Keratinocyte (primary cell): ENCODE measurements around the gene NBPF6. TPM values are rescaled to one million over a fixed set of nuclear protein-coding genes. Genes with fewer than 3 reads are reported as not detected.
"Not testable (repeated sequence)": the region's sequence is repeated elsewhere in the genome, so short reads cannot be mapped to it uniquely, and the experiment has no call there.

Experiments used
- DNase-seq: peaks from one replicate; pipeline ENCODE4 v3.0.0-alpha.2; 2011; ENCODE audit warnings: low read depth, missing footprints, low spot score
- FAIRE-seq: peaks from 2 replicates; lab custom pipeline; 2011; peaks lifted over from hg19 to GRCh38; lab: Jason Lieb, UNC
- H2AFZ ChIP-seq: 2 replicates; pipeline ENCODE4 v1.6.0; 2012; ENCODE audit warnings: low read length, control low read depth, inconsistent platforms; ENCODE audit not compliant: control insufficient read depth
- H3K27ac ChIP-seq: 2 replicates; pipeline ENCODE4 v1.5.1; 2011; ENCODE audit warnings: low read length; ENCODE audit not compliant: control insufficient read depth, insufficient read depth
- H3K27me3 ChIP-seq: 3 replicates; pipeline ENCODE4 v1.6.0; 2011; ENCODE audit warnings: low read length; ENCODE audit not compliant: control insufficient read depth, insufficient read depth; ENCODE audit errors: extremely low read depth
- H3K36me3 ChIP-seq, 2 experiments: 2 replicates in 1 of 2; 3 replicates in 1 of 2; pipeline ENCODE4 v1.5.1; 2011; ENCODE audit warnings: low read length in 2 of 2, mild to moderate bottlenecking in 1 of 2; ENCODE audit not compliant: control insufficient read depth in 2 of 2, insufficient read depth in 2 of 2; ENCODE audit errors: extremely low read depth in 1 of 2
- H3K4me1 ChIP-seq: 3 replicates; pipeline ENCODE4 v1.5.1; 2011; ENCODE audit warnings: low read length; ENCODE audit not compliant: control insufficient read depth, insufficient read depth; ENCODE audit errors: extremely low read depth
- H3K4me2 ChIP-seq: 3 replicates; pipeline ENCODE4 v1.6.0; 2011; ENCODE audit warnings: low read depth, low read length; ENCODE audit not compliant: control insufficient read depth, insufficient read depth; ENCODE audit errors: extremely low read depth
- H3K4me3 ChIP-seq, 3 experiments: fragments of 200-600 bp in 1 of 3; sonication (generic) in 1 of 3; 2 replicates in 2 of 3; 3 replicates in 1 of 3; pipeline ENCODE4 v1.5.1; 2011 to 2016; ENCODE audit warnings: low read length in 3 of 3, mild to moderate bottlenecking in 3 of 3, control low read depth in 2 of 3, inconsistent platforms in 1 of 3, low read depth in 1 of 3, mixed read lengths in 1 of 3, mixed run types in 1 of 3, moderate library complexity in 1 of 3; ENCODE audit not compliant: control insufficient read depth in 2 of 3, insufficient read depth in 2 of 3; ENCODE audit errors: extremely low read depth in 1 of 3
- H3K79me2 ChIP-seq: 2 replicates; pipeline ENCODE4 v1.6.0; 2012; ENCODE audit warnings: low read length; ENCODE audit not compliant: control insufficient read depth, insufficient read depth
- H3K9ac ChIP-seq: 3 replicates; pipeline ENCODE4 v1.6.0; 2011; ENCODE audit warnings: low read length; ENCODE audit not compliant: control insufficient read depth, insufficient read depth; ENCODE audit errors: extremely low read depth
- H3K9me1 ChIP-seq: 3 replicates; pipeline ENCODE4 v1.6.0; 2011; ENCODE audit warnings: low read length; ENCODE audit not compliant: control insufficient read depth, insufficient read depth; ENCODE audit errors: extremely low read depth
- H3K9me3 ChIP-seq: 2 replicates; pipeline ENCODE4 v1.5.1; 2012; ENCODE audit warnings: low read depth, low read length; ENCODE audit not compliant: control insufficient read depth
- H4K20me1 ChIP-seq: 3 replicates; pipeline ENCODE4 v1.6.0; 2011; ENCODE audit warnings: low read length; ENCODE audit not compliant: control insufficient read depth, insufficient read depth; ENCODE audit errors: extremely low read depth
- EZH2 ChIP-seq: IDR thresholded peaks from one replicate; pipeline ENCODE4 v1.6.1; 2012; ENCODE audit warnings: inconsistent platforms, mild to moderate bottlenecking, low read length, moderate library complexity
- dilution Hi-C: fragments of 300-500 bp; cut with MboI; formaldehyde crosslinking; loops from one replicate; pipeline ENCODE4 v1.7.0; 2020; ENCODE audit warnings: low sequenced_read_pairs; ENCODE audit not compliant: extremely low pct_ligation_motif_present
- polyA plus RNA-seq, 5 experiments: library from polyadenylated mRNA; depleted of rRNA in 3 of 5; stranded (reverse) in 3 of 5; stranded (forward) in 1 of 5; unstranded in 1 of 5; fragments of >200 nt; gene quantifications; 1 replicate in 1 of 5; 2 replicates in 3 of 5; 3 replicates in 1 of 5; pipeline versions ENCODE4 v1.2.1 to v1.2.3, GENCODE V29; 2011 to 2012; ENCODE audit warnings: missing spikeins in 2 of 5, low read depth in 1 of 5, low replicate concordance in 1 of 5
- TF ChIP-seq, protein P1 (sequence below), 3 experiments: IDR thresholded peaks in 1 of 3; conservative IDR thresholded peaks in 1 of 3; optimal IDR thresholded peaks in 1 of 3; 2 replicates in 2 of 3; 3 replicates in 1 of 3; pipeline versions ENCODE3 to v1.5.1; 2011; ENCODE audit warnings: low read length in 3 of 3, mild to moderate bottlenecking in 3 of 3, moderate library complexity in 2 of 3, control low read depth in 1 of 3, inconsistent platforms in 1 of 3; ENCODE audit not compliant: insufficient read depth in 2 of 3; ENCODE audit errors: extremely low read depth in 1 of 3

NBPF6 gene
- polyA plus RNA-seq, 1 donor (not counting 4 experiments of a cell fraction or from before 2014, with no cell fraction given): not detected

DNA sequence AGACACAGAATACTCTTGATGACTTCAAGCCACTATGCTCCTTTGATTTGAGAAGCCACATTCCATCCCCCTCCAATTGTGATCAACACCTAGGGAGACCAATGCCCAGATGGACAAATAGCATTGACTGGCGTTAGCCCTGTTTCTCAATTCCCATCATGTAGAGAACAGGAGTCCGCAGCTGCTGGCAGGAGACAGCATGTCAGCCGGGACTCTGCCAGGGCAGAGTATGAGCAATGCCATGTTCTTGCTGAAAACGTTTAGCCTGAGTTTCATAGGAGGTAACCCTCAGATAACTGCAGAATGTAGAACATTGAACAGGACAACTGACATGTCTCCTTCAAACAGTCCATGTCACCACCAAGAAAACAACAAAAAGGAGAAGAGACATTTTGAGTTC, 20.6 kb downstream of the NBPF6 start:
- DNase-seq, dilution Hi-C loops, H3K9ac ChIP-seq, H3K27ac ChIP-seq, H3K79me2 ChIP-seq, H3K4me3 ChIP-seq, H3K9me1 ChIP-seq, H2AFZ ChIP-seq, H3K4me1 ChIP-seq, H3K9me3 ChIP-seq, H3K36me3 ChIP-seq, H3K4me2 ChIP-seq, FAIRE-seq, H4K20me1 ChIP-seq, H3K27me3 ChIP-seq: not testable (repeated sequence)

DNA sequence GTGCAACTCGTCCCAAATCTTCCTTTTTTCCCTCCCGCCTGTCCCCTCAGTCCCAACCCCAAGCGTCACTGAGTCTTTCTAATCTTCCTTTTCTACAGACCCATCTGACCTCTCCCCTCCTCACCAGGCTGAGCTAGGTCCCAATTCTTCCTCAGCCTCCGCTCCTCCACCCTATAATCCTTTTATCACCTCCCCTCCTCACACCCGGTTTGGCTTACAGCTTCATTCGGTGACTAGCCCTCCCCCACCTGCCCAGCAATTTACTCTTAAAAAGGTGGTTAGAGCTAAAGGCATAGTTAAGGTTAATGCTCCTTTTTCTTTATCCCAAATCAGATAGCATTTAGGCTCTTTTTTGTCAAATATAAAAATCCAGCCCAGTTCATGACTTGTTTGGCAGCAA, 24.4 kb downstream of the NBPF6 start:
- H3K4me2 ChIP-seq, H3K9ac ChIP-seq, DNase-seq, H4K20me1 ChIP-seq, H3K79me2 ChIP-seq, FAIRE-seq, H3K27ac ChIP-seq, H3K9me1 ChIP-seq, H2AFZ ChIP-seq, H3K4me3 ChIP-seq, H3K4me1 ChIP-seq, H3K36me3 ChIP-seq, H3K9me3 ChIP-seq, dilution Hi-C loops, H3K27me3 ChIP-seq: not testable (repeated sequence)

DNA sequence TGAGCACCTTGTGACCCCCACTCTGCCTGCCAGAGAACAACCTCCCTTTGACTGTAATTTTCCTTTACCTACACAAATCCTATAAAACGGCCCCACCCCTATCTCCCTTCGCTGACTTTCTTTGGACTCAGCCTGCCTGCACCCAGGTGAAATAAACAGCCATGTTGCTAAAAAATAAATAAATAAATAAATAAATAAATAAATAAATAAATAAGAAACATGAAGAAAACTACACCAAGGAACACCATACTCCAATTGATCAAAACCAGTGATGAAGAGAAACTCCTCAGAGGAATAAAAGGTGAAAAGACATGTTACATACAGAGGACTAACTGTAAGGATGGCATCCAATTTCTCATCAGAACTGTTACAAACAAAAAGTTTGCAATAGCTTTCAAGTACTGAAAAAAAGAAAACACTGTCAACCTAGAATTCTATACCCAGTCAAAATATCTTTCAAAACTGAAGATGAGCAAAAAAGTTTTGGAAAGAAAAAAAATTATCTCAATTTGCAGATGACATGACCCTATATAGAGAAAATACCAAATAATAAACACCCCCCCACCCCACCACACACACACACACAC, 28.4 kb downstream of the NBPF6 start:
- Histone ChIP-seq H3K36me3 (no peaks in the 10 kb centered on the region), H3K9me3 (no peaks in the 10 kb centered on the region), H3K27me3 (no peaks in the 10 kb centered on the region), H3K4me1 (no peaks in the 10 kb centered on the region), H4K20me1 (no peaks in the 10 kb centered on the region), H3K79me2 (no peaks in the 10 kb centered on the region), H3K27ac (no peak overlapping the region), H3K9me1 (no peaks in the 10 kb centered on the region), H3K9ac (no peak overlapping the region), H2AFZ (no peak overlapping the region), H3K4me3 (no peak overlapping the region), H3K4me2 (no peak overlapping the region)
- dilution Hi-C loops: no loop called here
- no peak for DNase-seq
- no peak for FAIRE-seq
- TF ChIP-seq EZH2: no peak
- TF ChIP-seq, protein P1, sequence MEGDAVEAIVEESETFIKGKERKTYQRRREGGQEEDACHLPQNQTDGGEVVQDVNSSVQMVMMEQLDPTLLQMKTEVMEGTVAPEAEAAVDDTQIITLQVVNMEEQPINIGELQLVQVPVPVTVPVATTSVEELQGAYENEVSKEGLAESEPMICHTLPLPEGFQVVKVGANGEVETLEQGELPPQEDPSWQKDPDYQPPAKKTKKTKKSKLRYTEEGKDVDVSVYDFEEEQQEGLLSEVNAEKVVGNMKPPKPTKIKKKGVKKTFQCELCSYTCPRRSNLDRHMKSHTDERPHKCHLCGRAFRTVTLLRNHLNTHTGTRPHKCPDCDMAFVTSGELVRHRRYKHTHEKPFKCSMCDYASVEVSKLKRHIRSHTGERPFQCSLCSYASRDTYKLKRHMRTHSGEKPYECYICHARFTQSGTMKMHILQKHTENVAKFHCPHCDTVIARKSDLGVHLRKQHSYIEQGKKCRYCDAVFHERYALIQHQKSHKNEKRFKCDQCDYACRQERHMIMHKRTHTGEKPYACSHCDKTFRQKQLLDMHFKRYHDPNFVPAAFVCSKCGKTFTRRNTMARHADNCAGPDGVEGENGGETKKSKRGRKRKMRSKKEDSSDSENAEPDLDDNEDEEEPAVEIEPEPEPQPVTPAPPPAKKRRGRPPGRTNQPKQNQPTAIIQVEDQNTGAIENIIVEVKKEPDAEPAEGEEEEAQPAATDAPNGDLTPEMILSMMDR (optimal IDR thresholded peaks at IDR 0.05 in 1 of 3, IDR thresholded peaks at IDR 0.05 in 1 of 3, conservative IDR thresholded peaks at IDR 0.05 in 1 of 3; ENCODE audit: extremely low read depth in 1 of 3, insufficient read depth in 2 of 3, low read length in 3 of 3): no peak
